Upper lobe of right lung (tissue), 1 donor: ENCODE data around the gene SLC25A17. TPM values are rescaled to one million over a fixed set of nuclear protein-coding genes. Genes with fewer than 3 reads are reported as not detected.

ENCODE experiments used
- ATAC-seq: fragments of 200-7000 bp; cut with Tn5 transposase; one replicate; pipeline ENCODE4 v1.9.1; 2020; ENCODE audit warnings: mild to moderate bottlenecking, moderate library complexity
- DNase-seq: peaks from one replicate; pipeline ENCODE4 v3.0.0-alpha.2; 2020
- H3K27ac ChIP-seq: fragments of 200-600 bp; one replicate; pipeline ENCODE4 v1.8.0; 2022
- H3K27me3 ChIP-seq: fragments of 200-600 bp; one replicate; pipeline ENCODE4 v1.8.0; 2022; ENCODE audit warnings: mild to moderate bottlenecking
- H3K36me3 ChIP-seq: fragments of 200-600 bp; one replicate; pipeline ENCODE4 v1.8.0; 2022
- H3K4me1 ChIP-seq: fragments of 200-600 bp; one replicate; pipeline ENCODE4 v1.8.0; 2022
- H3K4me3 ChIP-seq: fragments of 200-600 bp; one replicate; pipeline ENCODE4 v1.8.0; 2022; ENCODE audit warnings: mild to moderate bottlenecking
- H3K9me3 ChIP-seq: fragments of 200-600 bp; one replicate; pipeline ENCODE4 v1.8.0; 2022
- intact Hi-C: fragments of 100-400 bp; cut with DNase I; formaldehyde crosslinking; loops from one replicate; pipeline ENCODE4 v1.11.0; 2022
- total RNA-seq: library from RNA; stranded (reverse); fragmentation: NEBNext Ultra II Directional; extraction: Animal tissue kit (Norgen Biotek cat#: 25700); gene quantifications from one replicate; pipeline ENCODE4 v1.2.1, GENCODE V29; 2021
- TF ChIP-seq, protein P1 (sequence below): fragments of 200-600 bp; IDR thresholded peaks from one replicate; pipeline ENCODE4 v1.8.0; 2022; ENCODE audit warnings: antibody characterized with exemption
- donor health status: DM: no; HTN: yes; CAD: no; lungs with severe emphysema.

Gene SLC25A17
- total RNA-seq, 1 donor from 2014 or later, result 13.8 TPM

DNA sequence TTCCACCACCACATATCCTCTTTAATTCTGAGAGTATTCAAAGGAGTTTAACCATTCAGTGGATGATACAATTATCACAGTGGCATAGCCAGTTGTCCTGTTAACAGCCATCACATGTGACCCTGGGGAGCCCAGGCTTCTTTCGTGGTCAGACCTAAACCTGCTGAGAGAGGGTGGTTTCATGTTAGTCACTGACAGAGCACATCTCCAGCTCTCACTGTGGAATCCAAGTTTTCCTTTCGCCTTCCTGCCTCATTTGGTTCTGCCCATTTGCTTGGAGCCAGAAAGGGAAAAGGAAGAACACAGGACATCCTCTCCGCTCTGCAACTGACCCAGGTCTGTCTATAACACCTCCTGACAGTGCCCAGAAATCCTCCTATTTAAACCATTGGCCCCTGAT is 79.4 kb downstream of the SLC25A17 start:
- H3K36me3 ChIP-seq, result no peaks in the 10 kb centered on the region
- intact Hi-C loops, result no loop called here
- TF ChIP-seq, protein P1, sequence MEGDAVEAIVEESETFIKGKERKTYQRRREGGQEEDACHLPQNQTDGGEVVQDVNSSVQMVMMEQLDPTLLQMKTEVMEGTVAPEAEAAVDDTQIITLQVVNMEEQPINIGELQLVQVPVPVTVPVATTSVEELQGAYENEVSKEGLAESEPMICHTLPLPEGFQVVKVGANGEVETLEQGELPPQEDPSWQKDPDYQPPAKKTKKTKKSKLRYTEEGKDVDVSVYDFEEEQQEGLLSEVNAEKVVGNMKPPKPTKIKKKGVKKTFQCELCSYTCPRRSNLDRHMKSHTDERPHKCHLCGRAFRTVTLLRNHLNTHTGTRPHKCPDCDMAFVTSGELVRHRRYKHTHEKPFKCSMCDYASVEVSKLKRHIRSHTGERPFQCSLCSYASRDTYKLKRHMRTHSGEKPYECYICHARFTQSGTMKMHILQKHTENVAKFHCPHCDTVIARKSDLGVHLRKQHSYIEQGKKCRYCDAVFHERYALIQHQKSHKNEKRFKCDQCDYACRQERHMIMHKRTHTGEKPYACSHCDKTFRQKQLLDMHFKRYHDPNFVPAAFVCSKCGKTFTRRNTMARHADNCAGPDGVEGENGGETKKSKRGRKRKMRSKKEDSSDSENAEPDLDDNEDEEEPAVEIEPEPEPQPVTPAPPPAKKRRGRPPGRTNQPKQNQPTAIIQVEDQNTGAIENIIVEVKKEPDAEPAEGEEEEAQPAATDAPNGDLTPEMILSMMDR, result no peak
- H3K4me1 ChIP-seq, result no peaks in the 10 kb centered on the region
- ATAC-seq (no peak), DNase-seq (no peak)
- H3K4me3 ChIP-seq, result no peak overlapping the region
- no peak overlapping the region for H3K27ac ChIP-seq
- no peaks in the 10 kb centered on the region for H3K9me3 ChIP-seq
- H3K27me3 ChIP-seq, result no peaks in the 10 kb centered on the region

DNA sequence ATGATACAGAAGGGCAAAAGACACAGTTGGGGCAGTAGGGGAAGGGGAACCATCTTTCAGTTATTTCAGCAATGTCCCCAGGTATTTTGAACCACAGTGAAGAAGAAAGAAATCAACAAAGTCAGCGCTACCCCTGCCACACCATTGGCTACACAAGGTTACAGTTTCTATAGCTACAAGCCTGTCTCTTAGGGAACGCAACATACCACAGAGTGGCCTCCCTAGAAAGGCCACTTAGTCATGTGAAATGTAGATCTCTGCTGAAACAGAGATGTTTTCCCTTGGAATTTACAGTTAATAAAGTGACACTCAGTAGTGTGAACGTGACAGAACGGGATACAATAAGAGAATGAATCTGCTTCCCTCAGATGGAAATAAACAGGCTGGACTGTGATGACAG is 85.2 kb downstream of the SLC25A17 start:
- no peaks in the 10 kb centered on the region for H3K27me3 ChIP-seq
- no peaks in the 10 kb centered on the region for H3K36me3 ChIP-seq
- no peak for DNase-seq
- intact Hi-C loops, result no loop called here
- ATAC-seq, result no peak
- H3K4me1 ChIP-seq, result peaks cover 19% of the 10 kb centered on the region
- no peak overlapping the region for H3K4me3 ChIP-seq
- no peak overlapping the region for H3K27ac ChIP-seq
- no peaks in the 10 kb centered on the region for H3K9me3 ChIP-seq
- TF ChIP-seq, protein P1, result no peak

DNA sequence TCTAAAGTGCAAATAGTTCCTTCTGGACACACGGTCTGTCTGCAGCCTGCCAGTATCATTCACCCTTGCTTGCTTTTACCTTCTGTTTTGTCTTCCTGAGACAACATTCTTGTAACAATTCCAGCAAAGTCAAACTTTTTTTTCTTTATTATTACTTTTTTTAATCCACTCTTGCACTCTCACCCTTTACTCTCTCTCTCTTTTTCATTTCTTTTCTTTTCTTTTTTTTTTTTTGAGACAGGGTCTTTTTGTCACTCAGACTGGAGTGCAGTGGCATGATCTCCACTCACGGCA is 86.2 kb downstream of the SLC25A17 start:
- H3K27me3 ChIP-seq, result no peaks in the 10 kb centered on the region
- no peak for DNase-seq
- no peaks in the 10 kb centered on the region for H3K9me3 ChIP-seq
- TF ChIP-seq, protein P1, result no peak
- H3K36me3 ChIP-seq, result no peaks in the 10 kb centered on the region
- no peak for ATAC-seq
- H3K4me3 ChIP-seq, result no peak overlapping the region
- intact Hi-C loops, result no loop called here
- H3K27ac ChIP-seq, result peak overlapping the region; percentile 55
- H3K4me1 ChIP-seq, result peaks cover 24% of the 10 kb centered on the region

DNA sequence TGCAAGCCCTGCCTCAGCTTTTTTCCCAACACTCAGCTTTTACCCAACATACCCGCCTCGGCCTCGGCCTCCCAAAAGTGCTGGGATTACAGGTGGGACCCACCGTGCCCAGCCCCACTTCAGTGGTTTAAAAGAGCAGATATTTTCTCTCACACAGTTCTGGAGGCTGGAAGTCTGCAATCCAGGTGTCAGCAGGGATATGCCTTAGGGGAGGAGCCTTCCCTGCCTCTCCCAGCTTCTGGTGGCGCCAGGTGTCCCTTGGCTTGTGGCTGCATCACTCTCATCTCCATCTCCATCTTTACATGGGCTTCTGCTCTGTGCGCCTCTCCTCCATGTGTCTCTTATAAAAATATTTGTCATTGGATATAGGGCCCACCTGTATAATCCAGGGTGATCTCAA is 89.9 kb downstream of the SLC25A17 start:
- ATAC-seq (no peak), DNase-seq (no peak)
- no peak overlapping the region for H3K4me3 ChIP-seq
- no peaks in the 10 kb centered on the region for H3K27me3 ChIP-seq
- H3K4me1 ChIP-seq, result peaks cover 24% of the 10 kb centered on the region
- no peak overlapping the region for H3K27ac ChIP-seq
- TF ChIP-seq, protein P1, result no peak
- no peaks in the 10 kb centered on the region for H3K36me3 ChIP-seq
- H3K9me3 ChIP-seq, result no peaks in the 10 kb centered on the region
- intact Hi-C loops, result no loop called here

DNA sequence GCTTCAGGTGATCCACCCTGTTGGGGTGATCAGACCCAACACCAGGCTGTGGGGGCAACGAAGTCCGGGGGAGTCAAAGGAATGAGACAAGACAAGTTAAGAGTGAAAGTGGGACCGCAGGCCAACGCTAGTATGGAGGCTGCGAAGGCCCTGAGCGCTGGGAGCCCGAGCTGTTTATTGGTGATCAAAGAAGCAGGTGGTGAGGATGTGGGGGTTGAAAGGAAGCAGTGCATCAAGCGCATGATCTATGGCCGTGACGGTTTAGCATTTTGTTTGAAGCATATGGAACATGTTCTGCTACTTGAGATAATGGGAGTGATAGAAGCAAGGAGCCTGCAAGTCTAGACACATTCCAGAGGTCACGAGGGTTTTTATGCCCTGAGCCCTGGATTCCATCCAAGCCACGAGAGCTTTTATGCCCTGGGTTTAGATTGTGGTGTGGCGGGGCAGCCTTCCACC is 90.4 kb downstream of the SLC25A17 start:
- peak; percentile 26 for ATAC-seq
- intact Hi-C loops, result no loop called here
- DNase-seq, result no peak
- TF ChIP-seq, protein P1, result no peak
- no peaks in the 10 kb centered on the region for H3K27me3 ChIP-seq
- H3K4me1 ChIP-seq, result peaks cover 24% of the 10 kb centered on the region
- no peak overlapping the region for H3K27ac ChIP-seq
- H3K4me3 ChIP-seq, result no peak overlapping the region
- H3K36me3 ChIP-seq, result no peaks in the 10 kb centered on the region
- no peaks in the 10 kb centered on the region for H3K9me3 ChIP-seq

DNA sequence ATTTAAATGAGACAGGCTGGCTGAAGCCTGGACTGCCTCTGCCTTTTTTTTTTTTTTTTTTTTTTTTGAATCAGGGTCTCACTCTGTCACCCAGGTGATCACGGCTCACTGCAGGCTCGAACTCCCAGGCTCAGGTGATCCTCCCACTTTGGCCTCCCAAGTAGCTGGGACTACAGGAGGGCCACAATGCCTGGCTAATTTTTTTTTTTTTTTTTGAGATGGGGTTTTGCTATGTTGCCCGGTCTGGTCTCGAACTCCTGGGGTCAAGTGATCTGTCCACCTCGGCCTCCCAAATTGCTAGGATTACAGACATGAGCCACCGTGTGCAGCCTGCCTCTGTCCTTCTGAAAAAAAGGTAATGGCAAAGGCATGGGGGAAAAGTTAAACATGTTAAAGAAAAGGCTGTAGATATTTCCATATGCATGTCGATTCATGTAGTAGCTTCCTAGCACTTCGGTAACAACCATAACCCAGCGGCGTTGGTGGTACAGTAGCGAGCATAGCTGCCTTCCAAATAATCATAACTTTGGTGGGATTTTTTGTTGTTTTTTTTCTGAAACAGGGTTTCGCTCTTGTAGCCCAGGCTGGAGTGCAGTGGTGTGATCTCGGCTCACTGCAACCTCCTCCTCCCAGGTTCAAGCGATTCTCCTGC is 91.1 kb downstream of the SLC25A17 start:
- H3K4me1 ChIP-seq, result peaks cover 23% of the 10 kb centered on the region
- DNase-seq (no peak), ATAC-seq (no peak)
- no peak overlapping the region for H3K27ac ChIP-seq
- intact Hi-C loops, result no loop called here
- no peaks in the 10 kb centered on the region for H3K36me3 ChIP-seq
- H3K4me3 ChIP-seq, result no peak overlapping the region
- TF ChIP-seq, protein P1, result no peak
- H3K9me3 ChIP-seq, result no peaks in the 10 kb centered on the region
- H3K27me3 ChIP-seq, result no peaks in the 10 kb centered on the region
